Right lobe of liver (tissue), 4 donors: Measurements from ENCODE around the gene TNFAIP8.

ENCODE experiments used
- CTCF ChIP-seq, 4 donors: fragments of 200-600 bp in 3 of 4; fragments of 450-650 bp in 1 of 4; IDR thresholded peaks; one replicate each; pipeline versions ENCODE4 v1.5.1 to v1.8.0; 2016 to 2022; ENCODE audit warnings: antibody characterized with exemption in 4 of 4, mild to moderate bottlenecking in 2 of 4
- POLR2A ChIP-seq: fragments of 450-650 bp; IDR thresholded peaks from one replicate; pipeline ENCODE4 v1.6.1; 2017; ENCODE audit warnings: antibody characterized with exemption, mild to moderate bottlenecking
- donor health status: DM: no; HTN: no; CAD: no.
- donor health status: DM: no; HTN: no; CAD: no.
- donor health status: DM: no; HTN: yes; CAD: no.

- TF ChIP-seq CTCF (IDR thresholded peaks at IDR 0.05) (no peak), POLR2A (no peak)
These were observed 9.4 kb upstream of the TNFAIP8 start for GRCh38 chr5:119346394-119346793.
